Measurements from ENCODE around the gene NEUROG1.

GRCh38 chr5:135539430-135540005, 3.8 kb upstream of the NEUROG1 start:
- TF ChIP-seq CTCF (IDR thresholded peaks at IDR 0.05) (no peak), POLR2A (IDR thresholded peaks at IDR 0.05) (no peak), POLR2AphosphoS5 (IDR thresholded peaks at IDR 0.05) (no peak)
